OCI-LY7 (cell line): Measurements from ENCODE around the gene PPP2R3A.

Source experiments
- EZH2phosphoT487 ChIP-seq: fragments of 200-600 bp; sonication (generic); IDR thresholded peaks from 2 replicates; pipeline ENCODE4 v1.6.1; 2018; ENCODE audit warnings: low read depth, borderline replicate concordance, mild to moderate bottlenecking, mixed run types, antibody characterized with exemption, low read length, moderate library complexity, mixed read lengths
- TF ChIP-seq, protein P1 (sequence below): fragments of 200-600 bp; sonication (generic); conservative IDR thresholded peaks from 2 replicates; pipeline ENCODE4 v1.5.1; 2014; ENCODE audit warnings: mild to moderate bottlenecking, antibody characterized with exemption, low read length, moderate library complexity, mixed read lengths

DNA sequence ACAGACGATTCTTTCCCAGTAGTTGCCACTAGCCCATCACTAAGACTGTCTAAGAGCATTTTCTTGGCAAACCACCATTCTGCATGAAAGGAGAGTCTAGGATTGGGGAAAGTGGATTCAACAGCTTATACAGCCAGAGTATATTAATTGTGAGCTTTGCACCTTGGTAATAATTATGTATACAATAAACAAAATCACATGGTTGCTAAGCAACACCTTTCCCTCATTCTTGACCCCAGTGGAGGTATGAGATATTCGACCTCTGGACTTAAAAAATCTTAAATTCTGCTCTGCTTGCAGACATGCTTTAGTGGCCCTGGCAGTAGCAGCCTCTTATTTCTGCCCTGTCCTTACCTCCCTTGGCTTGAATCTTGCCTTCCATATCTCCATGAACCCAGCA lies 73.1 kb downstream of the PPP2R3A start:
- TF ChIP-seq, protein P1, sequence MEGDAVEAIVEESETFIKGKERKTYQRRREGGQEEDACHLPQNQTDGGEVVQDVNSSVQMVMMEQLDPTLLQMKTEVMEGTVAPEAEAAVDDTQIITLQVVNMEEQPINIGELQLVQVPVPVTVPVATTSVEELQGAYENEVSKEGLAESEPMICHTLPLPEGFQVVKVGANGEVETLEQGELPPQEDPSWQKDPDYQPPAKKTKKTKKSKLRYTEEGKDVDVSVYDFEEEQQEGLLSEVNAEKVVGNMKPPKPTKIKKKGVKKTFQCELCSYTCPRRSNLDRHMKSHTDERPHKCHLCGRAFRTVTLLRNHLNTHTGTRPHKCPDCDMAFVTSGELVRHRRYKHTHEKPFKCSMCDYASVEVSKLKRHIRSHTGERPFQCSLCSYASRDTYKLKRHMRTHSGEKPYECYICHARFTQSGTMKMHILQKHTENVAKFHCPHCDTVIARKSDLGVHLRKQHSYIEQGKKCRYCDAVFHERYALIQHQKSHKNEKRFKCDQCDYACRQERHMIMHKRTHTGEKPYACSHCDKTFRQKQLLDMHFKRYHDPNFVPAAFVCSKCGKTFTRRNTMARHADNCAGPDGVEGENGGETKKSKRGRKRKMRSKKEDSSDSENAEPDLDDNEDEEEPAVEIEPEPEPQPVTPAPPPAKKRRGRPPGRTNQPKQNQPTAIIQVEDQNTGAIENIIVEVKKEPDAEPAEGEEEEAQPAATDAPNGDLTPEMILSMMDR = no peak
- TF ChIP-seq EZH2phosphoT487 = no peak
